Astrocyte (in vitro differentiated cells and primary cell): ENCODE measurements around the gene GLRA1. TPM values are rescaled to one million over a fixed set of nuclear protein-coding genes. Genes with fewer than 3 reads are reported as not detected.

ENCODE experiments used
- DNase-seq: peaks from one replicate; pipeline ENCODE4 v3.0.0-alpha.2; 2010; ENCODE audit warnings: low read depth
- FAIRE-seq: peaks from 2 replicates; lab custom pipeline; 2011; peaks lifted over from hg19 to GRCh38; lab: Jason Lieb, UNC
- H2AFZ ChIP-seq: 2 replicates; pipeline ENCODE4 v1.6.0; 2012; ENCODE audit warnings: low read depth, low read length, inconsistent platforms
- H3K27ac ChIP-seq: 2 replicates; pipeline ENCODE4 v1.5.1; 2011; ENCODE audit warnings: low read depth, low read length, inconsistent platforms
- H3K27me3 ChIP-seq: 2 replicates; pipeline ENCODE4 v1.6.0; 2011; ENCODE audit warnings: low read length, inconsistent platforms; ENCODE audit not compliant: insufficient read depth
- H3K36me3 ChIP-seq: 2 replicates; pipeline ENCODE4 v1.5.1; 2011; ENCODE audit warnings: low read length, inconsistent platforms; ENCODE audit not compliant: insufficient read depth
- H3K4me1 ChIP-seq: 2 replicates; pipeline ENCODE4 v1.5.1; 2011; ENCODE audit warnings: low read length, inconsistent platforms; ENCODE audit not compliant: insufficient read depth
- H3K4me2 ChIP-seq: 2 replicates; pipeline ENCODE4 v1.6.0; 2012; ENCODE audit warnings: low read length, inconsistent platforms
- H3K4me3 ChIP-seq: 2 replicates; pipeline ENCODE4 v1.5.1; 2011; ENCODE audit warnings: low read depth, mild to moderate bottlenecking, low read length, inconsistent platforms; ENCODE audit not compliant: insufficient read depth
- H3K79me2 ChIP-seq: 2 replicates; pipeline ENCODE4 v1.6.0; 2012; ENCODE audit warnings: mild to moderate bottlenecking, low read length, inconsistent platforms; ENCODE audit not compliant: insufficient read depth
- H3K9ac ChIP-seq: 2 replicates; pipeline ENCODE4 v1.6.0; 2012; ENCODE audit warnings: mild to moderate bottlenecking, low read length, inconsistent platforms
- H3K9me3 ChIP-seq: 2 replicates; pipeline ENCODE4 v1.5.1; 2012; ENCODE audit warnings: low read depth, mild to moderate bottlenecking, low read length, inconsistent platforms; ENCODE audit not compliant: insufficient read depth
- H4K20me1 ChIP-seq: 2 replicates; pipeline ENCODE4 v1.6.0; 2012; ENCODE audit warnings: low read length, inconsistent platforms; ENCODE audit not compliant: insufficient read depth
- H3K27ac Mint-ChIP-seq: one replicate; pipeline ENCODE4 v1.8.0; 2021; ENCODE audit warnings: mild to moderate bottlenecking, mixed read lengths; ENCODE audit not compliant: unreplicated experiment
- H3K27me3 Mint-ChIP-seq: one replicate; pipeline ENCODE4 v1.8.0; 2021; ENCODE audit warnings: low read depth, mixed read lengths; ENCODE audit not compliant: unreplicated experiment
- H3K36me3 Mint-ChIP-seq: one replicate; pipeline ENCODE4 v1.8.0; 2021; ENCODE audit warnings: low read depth, mixed read lengths; ENCODE audit not compliant: unreplicated experiment
- H3K4me1 Mint-ChIP-seq: one replicate; pipeline ENCODE4 v1.8.0; 2021; ENCODE audit warnings: low read depth, mixed read lengths; ENCODE audit not compliant: unreplicated experiment
- H3K4me3 Mint-ChIP-seq: one replicate; pipeline ENCODE4 v1.8.0; 2021; ENCODE audit warnings: mild to moderate bottlenecking, moderate library complexity, mixed read lengths; ENCODE audit not compliant: unreplicated experiment
- H3K9me3 Mint-ChIP-seq: one replicate; pipeline ENCODE4 v1.8.0; 2021; ENCODE audit warnings: mild to moderate bottlenecking, mixed read lengths; ENCODE audit not compliant: unreplicated experiment
- EZH2 ChIP-seq: IDR thresholded peaks from 2 replicates; pipeline ENCODE4 v1.6.1; 2012; ENCODE audit warnings: mild to moderate bottlenecking, low read length, inconsistent platforms; ENCODE audit not compliant: insufficient read depth
- total RNA-seq: library from RNA; stranded (reverse); gene quantifications from 2 replicates; pipeline ENCODE4 v1.2.1, GENCODE V29; 2021
- TF ChIP-seq, protein P1 (sequence below): IDR thresholded peaks from 2 replicates; pipeline ENCODE4 v1.5.1; 2011; ENCODE audit warnings: low read depth, mild to moderate bottlenecking, inconsistent platforms, low read length, moderate library complexity; ENCODE audit not compliant: insufficient read depth

Gene GLRA1
- total RNA-seq, 1 donor from 2014 or later: not detected

GRCh38 chr5:151961557-151961956 is 36.9 kb upstream of the GLRA1 start:
- Histone ChIP-seq H3K36me3 (no peaks in the 10 kb centered on the region), H4K20me1 (no peaks in the 10 kb centered on the region), H3K4me3 (no peak overlapping the region), H3K27ac (no peak overlapping the region), H3K27me3 (peaks cover 5% of the 10 kb centered on the region), H3K79me2 (no peaks in the 10 kb centered on the region), H3K4me1 (no peaks in the 10 kb centered on the region), H3K4me2 (no peak overlapping the region), H3K9me3 (peaks cover 3% of the 10 kb centered on the region), H3K9ac (no peak overlapping the region), H2AFZ (no peak overlapping the region)
- FAIRE-seq: no peak
- DNase-seq: no peak
- no peak for TF ChIP-seq EZH2
- Mint-ChIP-seq H3K27ac (no peak overlapping the region), H3K4me3 (no peak overlapping the region), H3K9me3 (peaks cover 3% of the 10 kb centered on the region), H3K36me3 (no peaks in the 10 kb centered on the region), H3K27me3 (peaks cover 6% of the 10 kb centered on the region), H3K4me1 (peaks cover 4% of the 10 kb centered on the region)

DNA sequence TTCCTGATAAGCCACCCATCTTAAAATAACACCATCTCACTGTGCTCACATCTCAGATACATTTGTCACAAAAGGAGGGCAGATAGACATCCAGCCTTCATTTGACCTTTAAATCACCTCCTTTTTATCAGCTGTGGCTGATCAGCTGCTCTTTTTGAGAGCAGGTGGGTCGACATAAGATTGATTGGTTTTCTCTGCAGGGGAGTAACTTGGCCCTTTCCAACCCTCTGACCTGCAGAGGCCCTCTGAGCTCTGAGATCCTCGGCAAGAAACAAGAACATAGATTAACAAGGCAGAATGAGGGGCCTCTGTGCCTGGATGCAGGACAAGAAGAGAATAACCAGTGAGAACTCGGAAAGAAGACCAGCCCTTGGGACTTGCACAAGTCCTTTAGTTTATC is 33.5 kb upstream of the GLRA1 start:
- Mint-ChIP-seq H3K27ac (no peak overlapping the region), H3K4me3 (no peak overlapping the region), H3K27me3 (peaks cover 5% of the 10 kb centered on the region), H3K4me1 (peaks cover 4% of the 10 kb centered on the region), H3K36me3 (no peaks in the 10 kb centered on the region), H3K9me3 (peaks cover 3% of the 10 kb centered on the region)
- DNase-seq (no peak), FAIRE-seq (no peak)
- H3K9me3 ChIP-seq: no peaks in the 10 kb centered on the region
- no peaks in the 10 kb centered on the region for H3K36me3 ChIP-seq
- H3K4me1 ChIP-seq: no peaks in the 10 kb centered on the region
- no peak overlapping the region for H2AFZ ChIP-seq
- no peak overlapping the region for H3K4me2 ChIP-seq
- no peaks in the 10 kb centered on the region for H4K20me1 ChIP-seq
- no peaks in the 10 kb centered on the region for H3K79me2 ChIP-seq
- H3K4me3 ChIP-seq: no peak overlapping the region
- no peak for TF ChIP-seq EZH2
- TF ChIP-seq, protein P1, sequence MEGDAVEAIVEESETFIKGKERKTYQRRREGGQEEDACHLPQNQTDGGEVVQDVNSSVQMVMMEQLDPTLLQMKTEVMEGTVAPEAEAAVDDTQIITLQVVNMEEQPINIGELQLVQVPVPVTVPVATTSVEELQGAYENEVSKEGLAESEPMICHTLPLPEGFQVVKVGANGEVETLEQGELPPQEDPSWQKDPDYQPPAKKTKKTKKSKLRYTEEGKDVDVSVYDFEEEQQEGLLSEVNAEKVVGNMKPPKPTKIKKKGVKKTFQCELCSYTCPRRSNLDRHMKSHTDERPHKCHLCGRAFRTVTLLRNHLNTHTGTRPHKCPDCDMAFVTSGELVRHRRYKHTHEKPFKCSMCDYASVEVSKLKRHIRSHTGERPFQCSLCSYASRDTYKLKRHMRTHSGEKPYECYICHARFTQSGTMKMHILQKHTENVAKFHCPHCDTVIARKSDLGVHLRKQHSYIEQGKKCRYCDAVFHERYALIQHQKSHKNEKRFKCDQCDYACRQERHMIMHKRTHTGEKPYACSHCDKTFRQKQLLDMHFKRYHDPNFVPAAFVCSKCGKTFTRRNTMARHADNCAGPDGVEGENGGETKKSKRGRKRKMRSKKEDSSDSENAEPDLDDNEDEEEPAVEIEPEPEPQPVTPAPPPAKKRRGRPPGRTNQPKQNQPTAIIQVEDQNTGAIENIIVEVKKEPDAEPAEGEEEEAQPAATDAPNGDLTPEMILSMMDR: no peak
- peaks cover 5% of the 10 kb centered on the region for H3K27me3 ChIP-seq
- no peak overlapping the region for H3K27ac ChIP-seq
- H3K9ac ChIP-seq: no peak overlapping the region

GRCh38 chr5:151956725-151957124 is 32.1 kb upstream of the GLRA1 start:
- Histone ChIP-seq H3K27me3 (peaks cover 5% of the 10 kb centered on the region), H3K36me3 (no peaks in the 10 kb centered on the region), H3K4me1 (no peaks in the 10 kb centered on the region), H2AFZ (no peak overlapping the region), H3K4me3 (no peak overlapping the region), H3K4me2 (no peak overlapping the region), H3K9ac (no peak overlapping the region), H3K79me2 (no peaks in the 10 kb centered on the region), H3K9me3 (no peaks in the 10 kb centered on the region), H4K20me1 (no peaks in the 10 kb centered on the region), H3K27ac (no peak overlapping the region)
- H3K27ac Mint-ChIP-seq: no peak overlapping the region
- peaks cover 5% of the 10 kb centered on the region for H3K27me3 Mint-ChIP-seq
- H3K9me3 Mint-ChIP-seq: peaks cover 3% of the 10 kb centered on the region
- no peak overlapping the region for H3K4me3 Mint-ChIP-seq
- FAIRE-seq: no peak
- no peaks in the 10 kb centered on the region for H3K36me3 Mint-ChIP-seq
- H3K4me1 Mint-ChIP-seq: peaks cover 4% of the 10 kb centered on the region
- TF ChIP-seq, protein P1: no peak
- TF ChIP-seq EZH2: no peak
- DNase-seq: no peak
